HG03066 (cell line): Measurements from ENCODE around the gene HMCN2.
"Not testable (repeated sequence)": the region's sequence is repeated elsewhere in the genome, so short reads cannot be mapped to it uniquely, and the experiment has no call there.

Experiments used
- ATAC-seq: cut with Tn5 transposase; IDR thresholded peaks from one replicate; pipeline ENCODE4 v1.9.1; 2021; ENCODE audit warnings: low read depth; ENCODE audit not compliant: unreplicated experiment

The HMCN2 gene

GRCh38 chr9:130382636-130383349, 117.2 kb downstream of the HMCN2 start:
- ATAC-seq: no peak

GRCh38 chr9:130383350-130383715, 117.8 kb downstream of the HMCN2 start:
- ATAC-seq: no peak

- no peak for ATAC-seq
These were observed 118.6 kb downstream of the HMCN2 start for GRCh38 chr9:130383979-130384676.

GRCh38 chr9:130385257-130385656, 119.7 kb downstream of the HMCN2 start:
- ATAC-seq: no peak

- ATAC-seq: no peak
These were observed 121.8 kb downstream of the HMCN2 start for GRCh38 chr9:130387398-130387797.

- no peak for ATAC-seq
These were observed 122.3 kb downstream of the HMCN2 start for GRCh38 chr9:130387905-130388304.

- ATAC-seq: no peak
These were observed 124.8 kb downstream of the HMCN2 start for GRCh38 chr9:130390390-130390789.

GRCh38 chr9:130390986-130391385, 125.4 kb downstream of the HMCN2 start:
- no peak for ATAC-seq

- ATAC-seq: no peak
These were observed 126.3 kb downstream of the HMCN2 start for GRCh38 chr9:130391866-130392265.

GRCh38 chr9:130393681-130394071, 128.1 kb downstream of the HMCN2 start:
- no peak for ATAC-seq

- ATAC-seq: no peak
These were observed 128.8 kb downstream of the HMCN2 start for GRCh38 chr9:130394320-130394719.

- ATAC-seq: no peak
These were observed 129.4 kb downstream of the HMCN2 start for GRCh38 chr9:130394814-130395470.

- no peak for ATAC-seq
These were observed 130.4 kb downstream of the HMCN2 start for GRCh38 chr9:130395810-130396435.

- no peak for ATAC-seq
These were observed 131.0 kb downstream of the HMCN2 start for GRCh38 chr9:130396581-130396980.

- ATAC-seq: no peak
These were observed 133.1 kb downstream of the HMCN2 start for GRCh38 chr9:130398487-130399240.

GRCh38 chr9:130399768-130400167, 134.2 kb downstream of the HMCN2 start:
- no peak for ATAC-seq

- ATAC-seq: no peak
These were observed 135.3 kb downstream of the HMCN2 start for GRCh38 chr9:130400870-130401269.

- ATAC-seq: not testable (repeated sequence)
These were observed 136.2 kb downstream of the HMCN2 start for GRCh38 chr9:130401742-130402141.

- ATAC-seq: no peak
These were observed 136.7 kb downstream of the HMCN2 start for GRCh38 chr9:130402243-130402642.

GRCh38 chr9:130402645-130403440, 137.3 kb downstream of the HMCN2 start:
- ATAC-seq: no peak
